Measurements from ENCODE around the gene CEP164. TPM values are rescaled to one million over a fixed set of nuclear protein-coding genes. Genes with fewer than 3 reads are reported as not detected.

Gene CEP164
- total RNA-seq, 4 donors from 2014 or later, result 11.3 to 45.1 (median 15.2) TPM

GRCh38 chr11:117437041-117437790 is 109.6 kb downstream of the CEP164 start:
- no peak for DNase-seq (ENCODE audit: low spot score in 2 of 2)
- WGBS, 2 donors, result 77 to 82% methylated on average over 23 of the region's 23 CpGs
- intact Hi-C loops (cut with DNase I; ENCODE audit: low total_unique reads), result no loop called here

GRCh38 chr11:117437791-117438130 is 110.1 kb downstream of the CEP164 start:
- intact Hi-C loops (cut with DNase I; ENCODE audit: low total_unique reads), result no loop called here
- H3K4me3 ChIP-seq (ENCODE audit: low read depth, poor library complexity, severe bottlenecking), result no peak overlapping the region
- WGBS, 2 donors, result 81 to 89% methylated on average over 14 of the region's 14 CpGs
- DNase-seq (ENCODE audit: low spot score in 2 of 2), result no peak
- no peak for TF ChIP-seq CTCF (IDR thresholded peaks at IDR 0.05)
- TF ChIP-seq POLR2A (IDR thresholded peaks at IDR 0.05), result no peak

More at GRCh38 chr11:117437041-117437790, 109.6 kb downstream of the CEP164 start:
- H3K4me3 ChIP-seq (ENCODE audit: low read depth, poor library complexity, severe bottlenecking), result no peak overlapping the region
- TF ChIP-seq CTCF (IDR thresholded peaks at IDR 0.05) (no peak), POLR2A (IDR thresholded peaks at IDR 0.05) (no peak)

- no peak overlapping the region for H3K4me3 ChIP-seq (ENCODE audit: low read depth, poor library complexity, severe bottlenecking)
- no peak for DNase-seq (ENCODE audit: low spot score in 2 of 2)
- 77 to 83% methylated on average over 14 to 17 of the region's 17 CpGs for WGBS, 2 donors
- TF ChIP-seq POLR2A (IDR thresholded peaks at IDR 0.05), result no peak
- no peak for TF ChIP-seq CTCF (IDR thresholded peaks at IDR 0.05)
- intact Hi-C loops (cut with DNase I; ENCODE audit: low total_unique reads), result no loop called here
Observed at GRCh38 chr11:117438371-117439000, 110.8 kb downstream of the CEP164 start.

GRCh38 chr11:117439256-117439655 is 111.6 kb downstream of the CEP164 start:
- no peak for DNase-seq (ENCODE audit: low spot score in 2 of 2)
- TF ChIP-seq CTCF (IDR thresholded peaks at IDR 0.05) (no peak), POLR2A (IDR thresholded peaks at IDR 0.05) (no peak)
- H3K4me3 ChIP-seq (ENCODE audit: low read depth, poor library complexity, severe bottlenecking), result no peak overlapping the region
- 71 to 75% methylated on average over 6 to 13 of the region's 13 CpGs for WGBS, 2 donors
- intact Hi-C loops (cut with DNase I; ENCODE audit: low total_unique reads), result no loop called here

- WGBS, 2 donors, result 86 to 91% methylated on average over 8 of the region's 8 CpGs
- no peak for TF ChIP-seq CTCF (IDR thresholded peaks at IDR 0.05)
- no peak for TF ChIP-seq POLR2A (IDR thresholded peaks at IDR 0.05)
- H3K4me3 ChIP-seq (ENCODE audit: low read depth, poor library complexity, severe bottlenecking), result no peak overlapping the region
- DNase-seq (ENCODE audit: low spot score in 2 of 2), result no peak
- intact Hi-C loops (cut with DNase I; ENCODE audit: low total_unique reads), result no loop called here
Observed at GRCh38 chr11:117440258-117440657, 112.6 kb downstream of the CEP164 start.

Measured in lower leg skin (tissue), 4 donors.